ENCODE data around the gene MOB3B.
A peak's percentile ranks its signal among the peaks of the same experiment; 100 is the strongest.

The MOB3B gene

DNA sequence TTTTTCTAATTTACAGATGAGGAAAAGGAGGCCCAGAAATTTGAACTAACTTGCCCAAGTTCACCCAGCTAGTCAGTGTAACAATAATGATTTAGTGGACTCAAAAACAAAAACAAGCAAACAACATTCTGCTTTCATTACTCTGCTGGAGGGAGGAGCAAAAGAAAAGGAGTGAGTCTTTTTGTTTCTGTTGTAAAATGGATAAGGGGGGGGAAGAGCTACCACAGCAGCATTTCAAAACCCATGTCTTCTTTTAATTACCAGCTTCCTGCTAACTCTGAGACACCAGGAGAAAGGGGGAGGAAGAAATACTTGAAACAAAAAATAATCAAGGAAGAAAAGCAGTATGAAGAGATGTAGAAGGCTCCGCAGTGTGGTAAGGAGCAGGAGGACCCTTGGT lies 193.5 kb downstream of the MOB3B start:
- in situ Hi-C loops (cut with HindIII; ENCODE audit: low sequenced_read_pairs): no loop called here
- TF ChIP-seq, protein P1, sequence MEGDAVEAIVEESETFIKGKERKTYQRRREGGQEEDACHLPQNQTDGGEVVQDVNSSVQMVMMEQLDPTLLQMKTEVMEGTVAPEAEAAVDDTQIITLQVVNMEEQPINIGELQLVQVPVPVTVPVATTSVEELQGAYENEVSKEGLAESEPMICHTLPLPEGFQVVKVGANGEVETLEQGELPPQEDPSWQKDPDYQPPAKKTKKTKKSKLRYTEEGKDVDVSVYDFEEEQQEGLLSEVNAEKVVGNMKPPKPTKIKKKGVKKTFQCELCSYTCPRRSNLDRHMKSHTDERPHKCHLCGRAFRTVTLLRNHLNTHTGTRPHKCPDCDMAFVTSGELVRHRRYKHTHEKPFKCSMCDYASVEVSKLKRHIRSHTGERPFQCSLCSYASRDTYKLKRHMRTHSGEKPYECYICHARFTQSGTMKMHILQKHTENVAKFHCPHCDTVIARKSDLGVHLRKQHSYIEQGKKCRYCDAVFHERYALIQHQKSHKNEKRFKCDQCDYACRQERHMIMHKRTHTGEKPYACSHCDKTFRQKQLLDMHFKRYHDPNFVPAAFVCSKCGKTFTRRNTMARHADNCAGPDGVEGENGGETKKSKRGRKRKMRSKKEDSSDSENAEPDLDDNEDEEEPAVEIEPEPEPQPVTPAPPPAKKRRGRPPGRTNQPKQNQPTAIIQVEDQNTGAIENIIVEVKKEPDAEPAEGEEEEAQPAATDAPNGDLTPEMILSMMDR (IDR thresholded peaks at IDR 0.05; ENCODE audit: low read depth, low read length): no peak
- DNase-seq (ENCODE audit: low read depth, low spot score): no peak
- no peak overlapping the region for H3K4me3 ChIP-seq (ENCODE audit: low read depth, low read length)

DNA sequence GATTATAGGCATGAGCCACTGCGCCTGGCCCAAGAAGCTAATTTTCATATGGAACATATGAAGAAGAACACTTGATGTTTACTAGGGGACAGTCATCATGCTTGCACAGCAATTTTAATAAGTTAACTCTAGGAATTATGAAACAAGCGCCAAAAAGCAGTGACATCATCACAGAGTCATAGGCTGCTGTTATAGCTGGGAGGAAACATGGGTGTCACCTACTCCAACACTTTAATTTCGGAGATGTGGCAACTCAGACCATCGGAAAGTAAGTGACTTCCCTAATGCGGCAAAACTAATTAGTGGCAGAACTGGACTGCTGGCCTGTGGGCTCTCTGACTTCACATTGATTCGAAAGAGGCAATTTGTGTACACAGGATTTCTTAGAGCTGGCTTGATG lies 194.5 kb downstream of the MOB3B start:
- in situ Hi-C loops (cut with HindIII; ENCODE audit: low sequenced_read_pairs): no loop called here
- no peak for DNase-seq (ENCODE audit: low read depth, low spot score)
- TF ChIP-seq, protein P1 (IDR thresholded peaks at IDR 0.05; ENCODE audit: low read depth, low read length): no peak
- no peak overlapping the region for H3K4me3 ChIP-seq (ENCODE audit: low read depth, low read length)

DNA sequence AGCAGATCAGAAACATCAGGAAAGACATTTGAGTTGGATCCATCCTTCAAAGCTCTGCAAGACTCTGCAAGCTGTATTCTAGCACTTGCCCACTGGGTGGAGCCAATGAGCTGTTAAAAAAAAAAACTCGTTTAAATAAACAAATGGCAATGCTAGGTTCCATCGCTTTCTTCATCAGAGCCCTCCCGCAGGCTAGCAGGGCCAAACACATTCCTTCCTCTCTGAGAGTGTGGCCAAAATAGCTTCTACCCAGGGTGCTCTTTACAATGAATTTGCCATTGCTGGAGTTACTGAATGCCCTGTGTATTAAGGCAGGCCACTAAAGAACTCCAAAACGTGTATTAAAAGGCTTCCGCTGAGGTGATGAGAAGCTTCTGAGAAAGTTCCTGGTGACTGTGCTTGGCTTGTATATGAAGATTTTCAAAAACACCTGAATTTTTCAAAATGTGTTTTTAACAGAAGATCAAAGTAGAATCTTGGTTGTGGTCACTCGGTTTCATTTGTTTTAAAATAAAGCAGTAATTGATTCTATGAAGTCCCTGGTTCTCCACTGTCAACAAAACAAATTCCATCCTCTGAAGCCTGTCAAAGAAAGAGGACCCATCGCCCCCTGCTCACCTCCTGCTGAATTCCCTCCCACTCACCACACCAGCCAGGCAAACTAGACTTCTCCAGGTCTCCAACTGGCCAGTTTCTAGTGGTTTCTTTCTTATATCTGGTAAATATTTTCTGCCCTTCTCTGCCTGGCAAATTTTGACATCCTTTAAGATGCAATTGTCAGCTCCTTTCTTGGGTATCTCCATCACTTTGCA lies 196.2 kb downstream of the MOB3B start:
- DNase-seq (ENCODE audit: low read depth, low spot score): peak; percentile 86

DNA sequence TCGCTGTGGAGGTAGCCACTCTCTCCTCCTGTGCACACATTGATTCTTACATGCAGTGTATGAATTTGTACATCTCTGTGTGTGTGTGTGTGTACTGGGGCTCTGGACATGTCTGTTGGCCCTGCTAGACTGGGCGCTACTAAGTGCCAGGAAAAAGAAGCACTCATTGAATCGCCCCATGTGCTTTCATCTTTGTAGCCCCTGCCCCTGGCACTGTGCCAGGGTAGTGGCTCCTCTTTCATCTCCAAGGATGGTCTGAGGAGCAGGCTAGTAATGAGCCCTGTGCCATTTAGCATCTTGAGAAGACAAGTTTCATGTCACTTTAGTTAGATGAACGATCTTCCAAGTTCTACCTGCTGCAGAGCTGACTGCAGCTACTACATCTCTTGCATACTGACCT lies 198.2 kb downstream of the MOB3B start:
- in situ Hi-C loops (cut with HindIII; ENCODE audit: low sequenced_read_pairs): no loop called here
- H3K4me3 ChIP-seq (ENCODE audit: low read depth, low read length): no peak overlapping the region
- no peak for DNase-seq (ENCODE audit: low read depth, low spot score)
- TF ChIP-seq, protein P1 (IDR thresholded peaks at IDR 0.05; ENCODE audit: low read depth, low read length): no peak

More for the DNA sequence above, 196.2 kb downstream of the MOB3B start:
- no peak overlapping the region for H3K4me3 ChIP-seq (ENCODE audit: low read depth, low read length)
- in situ Hi-C loops (cut with HindIII; ENCODE audit: low sequenced_read_pairs): no loop called here
- TF ChIP-seq, protein P1 (IDR thresholded peaks at IDR 0.05; ENCODE audit: low read depth, low read length): peak; percentile 84

DNA sequence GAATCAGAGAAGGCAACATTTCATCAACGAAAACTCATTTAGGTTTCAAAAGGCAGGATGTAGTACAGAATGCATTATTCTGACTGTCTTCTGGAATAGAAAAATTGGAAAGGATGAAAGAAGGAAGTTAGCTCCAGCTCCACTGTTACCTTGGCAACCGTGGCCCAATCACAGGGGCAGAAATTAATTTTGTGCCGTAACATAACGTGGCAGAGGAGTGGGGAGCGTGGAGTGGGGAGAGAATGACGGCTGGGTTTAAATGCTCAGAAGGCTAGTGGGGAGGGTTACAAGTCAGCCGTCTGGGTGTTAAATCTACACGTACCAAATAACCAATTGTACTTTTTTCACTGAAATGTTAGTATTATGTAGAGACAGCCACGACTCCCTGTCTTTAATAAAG lies 200.3 kb downstream of the MOB3B start:
- TF ChIP-seq, protein P1 (IDR thresholded peaks at IDR 0.05; ENCODE audit: low read depth, low read length): no peak
- in situ Hi-C loops (cut with HindIII; ENCODE audit: low sequenced_read_pairs): no loop called here
- H3K4me3 ChIP-seq (ENCODE audit: low read depth, low read length): no peak overlapping the region
- no peak for DNase-seq (ENCODE audit: low read depth, low spot score)

DNA sequence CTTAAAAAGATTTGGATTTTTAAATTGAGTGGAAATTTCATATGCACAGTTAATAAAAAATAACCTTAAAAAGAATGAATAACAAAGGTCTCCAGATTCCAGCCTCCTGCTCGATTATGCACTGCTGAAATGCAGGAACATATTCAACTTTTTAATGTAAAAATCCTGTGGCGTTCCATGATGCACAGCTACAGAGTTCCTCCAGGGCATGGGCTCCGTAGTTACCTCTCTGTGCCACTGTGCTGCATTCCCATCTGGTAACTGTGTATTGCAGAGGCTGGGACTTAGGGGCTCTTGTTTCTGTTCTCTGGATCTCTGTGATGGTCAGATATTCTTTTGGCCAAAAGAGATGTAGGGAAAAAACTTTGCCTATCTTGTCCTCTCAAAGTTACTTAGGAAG lies 201.1 kb downstream of the MOB3B start:
- H3K4me3 ChIP-seq (ENCODE audit: low read depth, low read length): no peak overlapping the region
- TF ChIP-seq, protein P1 (IDR thresholded peaks at IDR 0.05; ENCODE audit: low read depth, low read length): no peak
- in situ Hi-C loops (cut with HindIII; ENCODE audit: low sequenced_read_pairs): no loop called here
- no peak for DNase-seq (ENCODE audit: low read depth, low spot score)
